SKM-1 (cell line): Measurements from ENCODE around the gene COG4.
"Not testable (repeated sequence)": the region's sequence is repeated elsewhere in the genome, so short reads cannot be mapped to it uniquely, and the experiment has no call there.

Experiments
- DNase-seq: peaks from one replicate; lab custom pipeline; 2025; ENCODE audit not compliant: unreplicated experiment; lab: John Stamatoyannopoulos, UW

Gene COG4

GRCh38 chr16:70457446-70458166 lies 65.7 kb downstream of the COG4 start:
- no peak for DNase-seq

DNA sequence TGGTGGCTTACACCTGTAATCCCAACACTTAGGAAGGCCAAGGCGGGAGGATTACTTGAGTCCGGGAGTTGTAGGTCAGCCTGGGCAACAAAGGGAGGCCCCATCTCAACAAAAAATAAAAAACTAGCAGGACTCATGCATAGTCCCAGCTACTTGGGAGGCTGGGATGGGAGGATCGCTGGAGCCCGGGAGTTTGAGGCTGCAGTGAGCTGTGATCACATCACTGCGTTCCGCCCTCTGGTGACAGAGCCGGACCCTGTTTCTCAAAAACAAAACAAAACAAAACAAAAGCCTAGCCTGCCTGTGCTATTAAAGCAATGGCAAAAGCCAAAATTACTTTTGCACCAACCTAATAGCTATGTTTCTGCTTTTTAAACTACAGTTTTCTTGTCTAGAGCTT lies 67.4 kb downstream of the COG4 start:
- no peak for DNase-seq

DNA sequence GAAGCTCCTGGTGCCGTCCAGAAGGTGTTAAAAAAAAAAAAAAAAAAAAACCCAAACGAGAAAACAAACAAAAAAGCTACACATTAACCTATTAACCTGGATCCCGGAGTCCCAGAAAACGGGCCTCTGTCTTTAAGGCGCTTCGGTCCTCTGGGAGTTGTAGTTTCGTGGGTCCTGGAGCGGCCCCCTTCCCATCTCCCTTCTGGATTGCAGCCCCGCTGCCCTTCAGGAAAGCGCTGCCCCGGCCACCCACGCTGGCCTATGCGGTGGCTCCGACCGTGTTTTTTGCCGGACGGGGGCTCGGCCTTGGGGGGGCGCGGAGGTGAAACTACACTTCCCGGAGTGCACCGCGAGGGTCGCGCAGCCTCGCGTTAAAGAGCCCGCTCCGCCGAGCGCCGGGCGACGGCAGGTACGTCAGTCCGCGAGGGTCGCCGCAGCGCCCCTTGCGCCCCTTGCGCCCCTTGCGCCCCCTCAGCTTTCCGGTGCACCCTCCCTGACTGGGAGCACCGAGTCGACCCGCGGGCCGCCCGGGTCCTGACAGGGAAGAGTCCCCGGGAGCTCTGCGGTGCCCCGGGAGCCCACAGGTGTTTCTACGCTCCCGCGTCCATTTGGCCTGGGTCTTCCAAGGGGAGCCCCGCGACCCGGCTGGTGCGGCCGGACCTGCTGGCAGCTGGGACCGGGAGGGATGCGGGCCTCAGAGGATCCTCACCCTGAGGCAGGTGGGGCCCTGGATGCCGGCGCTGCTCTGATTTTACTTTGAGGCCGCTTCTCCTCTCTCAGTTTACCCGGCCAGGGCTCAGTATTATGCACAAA lies 68.9 kb downstream of the COG4 start, which contains the start of gene FCSK:
FCSK (plus strand) TSS at position 374 of the 813 bp plus-strand sequence. CDS start 8,596 bp downstream, outside the sequence.
- DNase-seq, result no peak

DNA sequence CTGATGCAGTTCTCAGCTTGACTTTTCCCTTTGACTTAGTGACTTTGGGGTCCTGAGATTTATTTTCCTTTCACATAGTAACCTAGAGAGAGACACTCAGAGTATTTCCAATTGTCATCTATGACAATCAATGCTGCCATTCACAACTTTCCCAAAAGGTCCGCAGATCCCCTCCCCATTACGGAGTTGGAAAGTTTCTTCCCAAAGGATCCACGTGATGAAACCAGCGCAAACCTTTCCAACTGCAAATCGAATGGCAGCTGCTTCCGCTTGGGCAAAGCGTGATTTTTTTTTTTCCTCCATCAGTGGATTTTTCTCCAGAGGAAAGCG lies 69.5 kb downstream of the COG4 start:
- no peak for DNase-seq

DNA sequence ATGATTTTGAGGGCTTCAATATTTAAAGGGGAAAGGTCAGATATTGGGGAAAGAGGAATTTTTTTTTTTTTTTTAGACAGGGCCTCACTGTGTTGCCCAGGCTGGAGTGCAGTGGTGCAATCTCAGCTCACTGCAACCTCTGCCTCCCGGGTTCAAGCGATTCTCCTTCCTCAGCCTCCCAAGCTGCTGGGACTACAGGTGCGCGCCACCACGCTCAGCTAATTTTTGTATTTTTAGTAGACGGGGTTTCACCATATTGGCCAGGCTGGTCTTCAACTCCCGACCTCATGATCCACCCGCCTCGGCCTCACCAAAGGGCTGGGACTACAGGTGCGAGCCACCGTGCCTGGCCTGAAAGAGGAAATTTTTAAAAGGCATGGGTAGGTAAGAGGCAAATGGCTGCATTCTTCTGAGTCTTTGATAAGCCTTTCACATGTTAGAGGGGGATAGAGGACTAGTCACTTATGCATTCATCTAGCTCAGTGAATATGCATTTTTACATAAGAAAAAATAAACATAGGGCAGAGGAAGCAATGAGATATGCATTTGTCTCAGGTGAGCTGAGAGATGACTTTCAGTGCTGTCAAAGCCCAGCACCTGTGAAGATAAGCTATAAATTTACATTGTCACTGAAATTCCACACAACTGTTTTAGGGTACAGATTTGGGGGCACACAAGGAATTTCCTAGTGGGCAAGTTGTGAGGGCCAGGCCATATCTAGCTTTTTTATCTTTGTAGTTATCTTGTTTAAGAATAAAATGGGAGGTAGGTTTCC lies 70.0 kb downstream of the COG4 start:
- no peak for DNase-seq

DNA sequence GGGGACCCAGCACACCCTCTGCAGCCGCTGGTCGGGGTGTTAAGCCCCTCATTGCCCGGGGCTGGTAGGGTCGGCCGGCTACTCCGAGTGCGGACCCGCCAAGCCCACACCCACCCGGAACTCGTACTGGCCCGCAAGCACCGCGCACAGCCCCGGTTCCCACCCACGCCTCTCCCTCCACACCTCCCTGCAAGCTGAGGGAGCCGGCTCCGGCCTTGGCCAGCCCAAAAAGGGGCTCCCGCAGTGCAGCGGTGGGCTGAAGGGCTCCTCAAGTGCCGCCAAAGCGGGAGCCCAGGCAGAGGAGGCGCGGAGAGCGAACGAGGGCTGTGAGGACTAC lies 72.4 kb downstream of the COG4 start:
- not testable (repeated sequence) for DNase-seq

- not testable (repeated sequence) for DNase-seq
Measured at GRCh38 chr16:70450142-70451003, 73.0 kb downstream of the COG4 start.

- no peak for DNase-seq
Measured at GRCh38 chr16:70448075-70448474, 75.3 kb downstream of the COG4 start.

DNA sequence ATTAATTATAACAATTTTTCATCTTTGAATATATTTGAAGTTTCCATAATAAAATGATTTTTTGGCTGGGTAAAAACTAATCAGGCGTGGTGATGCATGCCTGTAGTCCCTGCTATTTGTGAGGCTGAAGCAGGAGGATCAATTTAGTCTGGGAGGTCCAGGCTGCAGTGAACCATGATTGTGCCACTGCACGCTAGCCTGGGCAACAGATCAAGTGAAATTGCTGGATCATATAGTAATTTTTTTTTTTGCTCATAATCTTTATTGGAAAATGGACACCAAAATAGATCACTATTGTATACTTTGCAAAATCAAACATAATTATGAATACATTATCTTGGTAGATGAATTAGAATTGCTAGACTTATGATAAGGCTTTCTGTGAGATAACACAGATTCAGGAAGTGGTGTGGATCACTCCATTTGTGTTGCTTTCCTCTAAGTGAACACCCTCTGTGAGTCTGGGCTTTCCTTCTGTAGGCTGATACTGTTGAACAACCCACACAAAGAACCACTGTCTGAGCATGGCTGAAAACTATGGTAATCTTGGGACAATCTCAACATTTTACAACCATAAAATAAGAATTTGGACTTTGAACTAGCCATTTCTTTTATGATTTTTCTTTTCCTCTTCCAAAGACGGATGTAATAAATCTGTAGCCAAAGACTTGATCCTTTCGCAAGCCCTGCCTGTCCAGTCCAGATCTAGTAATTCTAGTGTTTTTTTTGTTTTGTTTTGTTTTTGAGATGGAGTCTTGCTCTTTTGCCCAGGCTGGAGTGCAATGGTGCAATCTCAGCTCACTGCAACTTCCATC lies 78.9 kb downstream of the COG4 start:
- DNase-seq, result no peak

DNA sequence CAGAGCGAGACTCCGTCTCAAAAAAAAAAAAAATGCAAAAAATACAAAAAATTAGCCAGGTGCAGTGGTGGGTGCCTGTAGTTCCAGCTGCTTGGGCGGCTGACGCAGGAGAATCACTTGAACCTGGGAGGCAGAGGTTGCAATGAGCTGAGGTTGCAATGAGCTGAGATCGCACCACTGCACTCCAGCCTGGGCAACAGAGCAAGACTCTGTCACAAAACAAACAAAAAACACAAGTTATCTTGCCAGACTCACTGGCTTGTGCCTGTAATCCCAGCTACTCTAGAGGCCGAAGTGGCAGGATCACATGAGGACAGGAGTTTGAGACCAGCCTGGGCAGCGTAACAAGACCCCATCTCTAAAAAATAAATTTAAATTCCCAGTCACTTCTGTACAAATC lies 81.0 kb downstream of the COG4 start:
- no peak for DNase-seq

- DNase-seq, result no peak
Measured at GRCh38 chr16:70441406-70441990, 81.9 kb downstream of the COG4 start.

DNA sequence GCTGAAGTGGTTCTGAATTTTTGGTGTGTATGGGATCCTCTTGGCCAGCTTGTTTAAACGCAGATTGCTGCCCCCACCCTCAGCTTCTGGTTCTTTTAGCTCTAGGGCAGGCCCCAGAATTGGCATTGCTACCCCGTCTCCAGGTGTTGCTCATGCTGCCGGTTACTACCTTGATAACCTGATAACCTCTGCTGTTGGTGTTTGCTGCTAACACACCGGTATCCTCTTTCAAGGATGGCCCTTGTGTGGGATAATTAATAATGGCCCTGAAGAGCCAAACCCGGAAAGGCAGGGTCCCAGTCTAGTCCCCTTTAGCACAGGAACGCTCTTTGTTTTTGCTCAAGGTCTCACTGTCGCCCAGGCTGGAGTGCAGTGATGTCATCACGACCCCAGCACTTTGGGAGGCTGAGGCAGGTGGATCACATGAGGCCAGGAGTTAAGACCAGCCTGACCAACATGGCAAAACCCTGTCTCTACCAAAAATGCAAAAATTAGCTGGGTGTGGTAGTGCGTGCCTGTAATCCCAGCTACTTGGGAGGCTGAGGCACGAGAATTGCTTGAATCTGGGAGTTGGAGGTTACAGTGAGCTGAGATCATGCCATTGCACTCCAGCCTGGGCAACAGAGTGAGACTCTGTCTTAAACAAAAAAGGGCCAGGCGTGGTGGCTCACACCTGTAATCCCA lies 83.2 kb downstream of the COG4 start:
- DNase-seq, result no peak

- peak; percentile 76 for DNase-seq
Measured at GRCh38 chr16:70438969-70439862, 84.1 kb downstream of the COG4 start, which contains the start of gene ST3GAL2. Gene ST3GAL2 (minus strand): TSS chr16:70439100. CDS start chr16:70398530, 40,570 bp downstream.

DNA sequence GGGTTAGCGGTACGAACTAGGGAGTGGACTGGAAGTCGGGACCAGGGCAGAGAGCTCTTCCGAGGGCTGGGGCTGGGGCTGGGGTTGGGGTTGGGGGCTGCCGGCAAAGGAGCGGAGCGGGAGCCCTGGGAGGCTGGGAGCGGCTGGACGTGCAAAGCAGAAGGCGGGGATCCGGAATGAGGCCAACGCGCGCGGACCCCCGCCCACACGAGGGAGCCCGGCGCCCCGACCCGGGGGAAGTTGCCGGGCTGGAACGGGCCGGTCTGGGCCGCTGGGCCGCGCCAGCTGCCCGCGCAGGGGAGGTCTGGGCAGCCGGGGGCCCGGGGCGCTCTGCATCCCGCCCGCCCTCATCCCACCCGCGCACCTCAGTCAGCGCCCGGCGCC lies 84.8 kb downstream of the COG4 start:
- no peak for DNase-seq

- DNase-seq, result no peak
Measured at GRCh38 chr16:70437582-70438557, 85.5 kb downstream of the COG4 start.

DNA sequence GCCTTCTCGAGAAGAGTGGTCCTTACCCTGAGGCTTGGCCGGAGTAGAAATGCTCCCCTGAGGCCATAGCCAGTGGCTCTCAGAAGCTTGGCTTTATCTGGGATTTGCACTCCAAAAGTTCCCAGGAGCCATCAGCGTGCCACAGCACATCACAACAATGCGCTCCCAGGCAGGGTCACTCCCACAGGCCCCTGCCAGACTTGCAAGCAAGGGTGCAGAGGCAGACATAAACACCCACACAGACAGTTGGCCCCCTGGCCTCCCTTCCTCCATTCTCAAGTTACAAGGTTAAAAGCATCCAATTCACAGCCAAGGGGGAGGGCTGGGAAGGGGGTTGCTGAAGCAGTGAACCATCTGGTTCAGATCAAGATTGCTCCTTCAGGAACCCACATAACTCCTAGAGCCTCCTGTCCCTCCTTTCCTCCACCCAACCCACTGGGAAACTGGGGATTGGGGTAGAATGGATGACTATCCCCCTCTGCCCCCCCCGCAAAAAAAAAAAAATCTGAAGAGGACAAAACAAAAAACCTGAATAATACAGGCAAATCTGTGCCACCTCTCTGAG lies 86.3 kb downstream of the COG4 start:
- no peak for DNase-seq
